Left cardiac atrium (tissue), 4 donors: ENCODE measurements around the gene NCOA1. TPM values are rescaled to one million over a fixed set of nuclear protein-coding genes. Genes with fewer than 3 reads are reported as not detected.
"Not testable (repeated sequence)": the region's sequence is repeated elsewhere in the genome, so short reads cannot be mapped to it uniquely, and the experiment has no call there.

Experiments
- ATAC-seq, 2 donors: fragments of 200-7000 bp; cut with Tn5 transposase; one replicate each; pipeline ENCODE4 v1.9.1; 2020; ENCODE audit warnings: mild to moderate bottlenecking in 2 of 2, moderate library complexity in 2 of 2
- DNase-seq: peaks from one replicate; pipeline ENCODE4 v3.0.0-alpha.2; 2020
- intact Hi-C, 2 donors: fragments of 100-400 bp; cut with DNase I; formaldehyde crosslinking; loops; one replicate each; pipeline versions ENCODE4 v1.14.1 to v1.15.1; 2022 to 2023
- long read RNA-seq: library from polyadenylated mRNA; unstranded; transcript quantifications from one replicate; pipeline ENCODE4 v2.0.0, GENCODE V29; 2021
- total RNA-seq, 2 donors: library from RNA; stranded (reverse); fragmentation: NEBNext Ultra II Directional; extraction: Animal tissue kit (Norgen Biotek cat#: 25700); gene quantifications; one replicate each; pipeline ENCODE4 v1.2.1, GENCODE V29; 2021
- donor health status: DM: no; HTN: yes; CAD: no.
- donor health status: DM: no; HTN: yes; CAD: no; lungs with severe emphysema.
- donor health status: DM: yes; HTN: yes; CAD: no.
- donor health status: Dilated cardiomyopathy.

NCOA1 gene
- total RNA-seq = 10 to 100 TPM; 34.3 to 35.2 TPM
- long read RNA-seq, partial matches to known transcripts = 4 of 5 reads
- long read RNA-seq, other reads (novel, unspliced or antisense) = 1 of 5 reads

GRCh38 chr2:24490690-24491541, at the start of gene NCOA1:
NCOA1 (plus strand) TSS chr2:24491254; CDS start chr2:24658678, 167,424 bp downstream.
- DNase-seq = peak; percentile 92
- ATAC-seq = peak; percentile 91 to 95
- intact Hi-C loops = loop anchor here in 1 of 2 donors (10.0 kb wide), 3 partner anchors 164 to 304 kb away; partner anchors contain the start of genes CENPO and PTRHD1

GRCh38 chr2:24448797-24449196, 42.3 kb upstream of the NCOA1 start:
- intact Hi-C loops = no loop called here
- DNase-seq (no peak), ATAC-seq (no peak)

- DNase-seq = no peak
- ATAC-seq = no peak
- intact Hi-C loops = no loop called here
Measured at GRCh38 chr2:24449344-24449743, 41.7 kb upstream of the NCOA1 start.

GRCh38 chr2:24451805-24452501, 39.1 kb upstream of the NCOA1 start:
- ATAC-seq (no peak), DNase-seq (no peak)
- intact Hi-C loops = no loop called here

GRCh38 chr2:24452502-24452885, 38.6 kb upstream of the NCOA1 start:
- intact Hi-C loops = no loop called here
- no peak for DNase-seq
- ATAC-seq = peak in 1 of 2 donors; percentile 45

GRCh38 chr2:24453379-24454073, 37.5 kb upstream of the NCOA1 start:
- no peak for DNase-seq
- intact Hi-C loops = no loop called here
- ATAC-seq = no peak

- DNase-seq (no peak), ATAC-seq (peak in 1 of 2 donors; percentile 8)
- intact Hi-C loops = no loop called here
Measured at GRCh38 chr2:24454294-24454693, 36.8 kb upstream of the NCOA1 start.

- peak; percentile 88 to 99 for ATAC-seq
- peak; percentile 84 for DNase-seq
- intact Hi-C loops = no loop called here
Measured at GRCh38 chr2:24456599-24457556, 34.2 kb upstream of the NCOA1 start.

GRCh38 chr2:24457696-24458386, 33.2 kb upstream of the NCOA1 start:
- intact Hi-C loops = no loop called here
- ATAC-seq (no peak), DNase-seq (no peak)

GRCh38 chr2:24459224-24460161, 31.6 kb upstream of the NCOA1 start:
- no peak for DNase-seq
- no peak for ATAC-seq
- intact Hi-C loops = no loop called here

GRCh38 chr2:24461685-24462084, 29.4 kb upstream of the NCOA1 start:
- ATAC-seq (no peak), DNase-seq (no peak)
- intact Hi-C loops = no loop called here

GRCh38 chr2:24463271-24463670, 27.8 kb upstream of the NCOA1 start:
- ATAC-seq (no peak), DNase-seq (no peak)
- intact Hi-C loops = no loop called here

- no peak for ATAC-seq
Measured at GRCh38 chr2:24466871-24467870, 23.9 kb upstream of the NCOA1 start.

GRCh38 chr2:24468453-24468852, 22.6 kb upstream of the NCOA1 start:
- ATAC-seq, intact Hi-C loops, DNase-seq: not testable (repeated sequence)

More at GRCh38 chr2:24466871-24467870, 23.9 kb upstream of the NCOA1 start:
- no peak for DNase-seq
- intact Hi-C loops = no loop called here

GRCh38 chr2:24469148-24469650, 21.9 kb upstream of the NCOA1 start:
- intact Hi-C loops = no loop called here
- DNase-seq = no peak
- no peak for ATAC-seq
